HepG2 (cell line): ENCODE results near the gene GRIK2. TPM values are rescaled to one million over a fixed set of nuclear protein-coding genes. Genes with fewer than 3 reads are reported as not detected.

ENCODE experiments used
- ATAC-seq: fragments of 200-7000 bp; cut with Tn5 transposase; 3 replicates; pipeline ENCODE4 v1.9.1; 2020; ENCODE audit warnings: mild to moderate bottlenecking, moderate library complexity
- BruUV-seq: library from RNA; stranded (reverse); fragments of 400-500 nt; replicated peaks from 2 replicates; lab custom pipeline; 2021; lab: Mats Ljungman, UMichigan
- CTCF ChIA-PET: fragments of 300-600 bp; formaldehyde crosslinking; extraction: SDS; loops from one replicate; lab custom pipeline; 2021; ENCODE audit warnings: low total read pairs, inconsistent platforms, low intra/inter-chr PET ratio; lab: Yijun Ruan, JAX
- POLR2A ChIA-PET: fragments of 350-600 bp; sonication (Branson Sonifier 250); formaldehyde crosslinking; loops from one replicate; lab custom pipeline; 2020; ENCODE audit warnings: antibody characterized with exemption, inconsistent platforms; lab: Yijun Ruan, JAX
- DNase-seq: peaks from one replicate; pipeline ENCODE4 v3.0.0-alpha.2; 2015; ENCODE audit warnings: low spot score
- FAIRE-seq: peaks from 3 replicates; lab custom pipeline; 2011; peaks lifted over from hg19 to GRCh38; lab: Jason Lieb, UNC
- H2AFZ ChIP-seq: one replicate; pipeline ENCODE4 v1.6.1; 2011; ENCODE audit warnings: low read length, inconsistent platforms
- H3K27ac ChIP-seq: fragments of 300-600 bp; 3 replicates; pipeline ENCODE4 v1.8.0; 2011; ENCODE audit warnings: mixed run types, mild to moderate bottlenecking, mixed read lengths, low read length, inconsistent platforms; ENCODE audit not compliant: insufficient read depth; ENCODE audit errors: extremely low read length
- H3K27me3 ChIP-seq, 2 experiments: fragments of 200-600 bp in 1 of 2; 2 replicates in 1 of 2; 3 replicates in 1 of 2; pipeline versions ENCODE4 v1.6.0 to v1.8.0; 2011; ENCODE audit warnings: low read length in 2 of 2, mild to moderate bottlenecking in 2 of 2, moderate library complexity in 2 of 2, inconsistent platforms in 1 of 2; ENCODE audit not compliant: insufficient read depth in 2 of 2, control insufficient read depth in 1 of 2
- H3K36me3 ChIP-seq, 2 experiments: fragments of 200-600 bp in 1 of 2; replicated peaks in 1 of 2; 2 replicates in 1 of 2; 3 replicates in 1 of 2; pipeline versions ENCODE4 v1.5.1 to v1.8.0; 2011; ENCODE audit warnings: low read length in 2 of 2, inconsistent platforms in 1 of 2; ENCODE audit not compliant: insufficient read depth in 2 of 2, control insufficient read depth in 1 of 2
- H3K4me1 ChIP-seq: 2 replicates; pipeline ENCODE4 v1.5.1; 2012; ENCODE audit warnings: low read length, inconsistent platforms; ENCODE audit not compliant: insufficient read depth
- H3K4me2 ChIP-seq: 2 replicates; pipeline ENCODE4 v1.6.0; 2011; ENCODE audit warnings: low read depth, low read length, inconsistent platforms
- H3K4me3 ChIP-seq, 3 experiments: fragments of 200-600 bp in 1 of 3; sonication (generic), shearing (Covaris generic) in 1 of 3; replicated peaks in 1 of 3; 2 replicates each; pipeline ENCODE4 v1.5.1; 2011 to 2016; ENCODE audit warnings: low read length in 3 of 3, inconsistent platforms in 2 of 3, low read depth in 2 of 3, mild to moderate bottlenecking in 2 of 3, control low read depth in 1 of 3, mixed read lengths in 1 of 3; ENCODE audit not compliant: insufficient read depth in 1 of 3
- H3K79me2 ChIP-seq: one replicate; pipeline ENCODE4 v1.6.1; 2011; ENCODE audit warnings: low read length, inconsistent platforms; ENCODE audit not compliant: insufficient read depth
- H3K9ac ChIP-seq: 2 replicates; pipeline ENCODE4 v1.6.0; 2011; ENCODE audit warnings: mild to moderate bottlenecking, low read depth, low read length, inconsistent platforms; ENCODE audit not compliant: insufficient read depth
- H3K9me3 ChIP-seq: 2 replicates; pipeline ENCODE4 v1.5.1; 2012; ENCODE audit warnings: mild to moderate bottlenecking, low read length
- H4K20me1 ChIP-seq: 2 replicates; pipeline ENCODE4 v1.6.0; 2011; ENCODE audit warnings: inconsistent platforms, mild to moderate bottlenecking, low read length, moderate library complexity; ENCODE audit not compliant: insufficient read depth
- CEBPG ChIP-seq: IDR thresholded peaks from 2 replicates; pipeline ENCODE4 v1.6.1; 2016
- CENPT ChIP-seq: sonication (generic); formaldehyde crosslinking; IDR thresholded peaks from 2 replicates; pipeline ENCODE4 v1.8.0; 2022; ENCODE audit warnings: low read depth, mild to moderate bottlenecking, moderate library complexity, missing genetic modification reagents
- ELF3 ChIP-seq: IDR thresholded peaks from 2 replicates; pipeline ENCODE4 v1.6.1; 2016; ENCODE audit warnings: missing genetic modification reagents, missing compliant biosample characterization
- FOXA3 ChIP-seq: IDR thresholded peaks from 2 replicates; pipeline ENCODE4 v1.6.1; 2016; ENCODE audit warnings: missing genetic modification reagents, missing compliant biosample characterization
- GATA4 ChIP-seq: sonication (generic); IDR thresholded peaks from 2 replicates; pipeline ENCODE4 v1.6.1; 2016; ENCODE audit warnings: antibody characterized with exemption, low read depth, borderline replicate concordance
- GFI1 ChIP-seq: sonication (generic); formaldehyde crosslinking; IDR thresholded peaks from 2 replicates; pipeline ENCODE4 v1.5.0; 2020; ENCODE audit warnings: missing genetic modification reagents, mild to moderate bottlenecking, borderline replicate concordance
- HMG20B ChIP-seq: conservative IDR thresholded peaks from 2 replicates; pipeline ENCODE4 v1.6.1; 2016; ENCODE audit warnings: missing genetic modification reagents, missing compliant biosample characterization
- HOXA5 ChIP-seq: sonication (generic); formaldehyde crosslinking; IDR thresholded peaks from 2 replicates; pipeline ENCODE4 v1.4.0; 2020; ENCODE audit warnings: missing genetic modification reagents
- SAP130 ChIP-seq: IDR thresholded peaks from 2 replicates; pipeline ENCODE4 v1.6.1; 2016; ENCODE audit warnings: low read depth
- SOX5 ChIP-seq: IDR thresholded peaks from 2 replicates; pipeline ENCODE4 v1.6.1; 2016; ENCODE audit warnings: borderline replicate concordance
- SRSF1 ChIP-seq: fragments of 200-400 bp; formaldehyde crosslinking; optimal IDR thresholded peaks from 2 replicates; pipeline ENCODE3; 2017; ENCODE audit warnings: mild to moderate bottlenecking, low read depth, low read length, moderate library complexity
- WIZ ChIP-seq: sonication (generic); formaldehyde crosslinking; IDR thresholded peaks from 2 replicates; pipeline ENCODE4 v1.5.1; 2020; ENCODE audit warnings: mild to moderate bottlenecking, missing genetic modification reagents
- ZNF367 ChIP-seq: sonication (generic); formaldehyde crosslinking; IDR thresholded peaks from 2 replicates; pipeline ENCODE4 v1.4.0; 2020; ENCODE audit warnings: missing genetic modification reagents, borderline replicate concordance
- ZNF441 ChIP-seq: sonication (generic); formaldehyde crosslinking; IDR thresholded peaks from 2 replicates; pipeline ENCODE4 v1.7.0; 2021; ENCODE audit warnings: missing genetic modification reagents, borderline replicate concordance
- ZNF530 ChIP-seq: sonication (generic); formaldehyde crosslinking; IDR thresholded peaks from 2 replicates; pipeline ENCODE4 v1.5.0; 2020; ENCODE audit warnings: low read depth, mild to moderate bottlenecking, missing genetic modification reagents
- WGBS: methylation state at CpG from one replicate; pipeline ENCODE4 v1.1.6; 2017; ENCODE audit warnings: low lambda C conversion rate; 5-methylcytosine and 5-hydroxymethylcytosine counted together
- in situ Hi-C: cut with HindIII; loops from 2 replicates; pipeline ENCODE4 v1.10.0; 2017; ENCODE audit warnings: low pct_unique_long_range_greater_than_20kb; ENCODE audit not compliant: extremely low pct_ligation_motif_present
- intact Hi-C: fragments of 100-400 bp; cut with micrococcal nuclease; formaldehyde crosslinking; loops from one replicate; pipeline ENCODE4 v1.10.0; 2022; ENCODE audit not compliant: unreplicated experiment
- polyA plus RNA-seq, 8 experiments: library from polyadenylated mRNA; depleted of rRNA in 3 of 8; stranded (reverse) in 7 of 8; unstranded in 1 of 8; fragments of >200 nt; fragmentation: Illumina TruSeq in 4 of 8; extraction: Trizol in 4 of 8; gene quantifications; 2 replicates each; pipeline versions ENCODE4 v1.2.1 to v1.2.3, GENCODE V29; 2011 to 2016; ENCODE audit warnings: low read depth in 4 of 8, missing spikeins in 1 of 8, mixed read lengths in 1 of 8; ENCODE audit not compliant: insufficient read depth in 1 of 8
- total RNA-seq, 5 experiments: library from RNA; depleted of rRNA; stranded (reverse); fragments of >200 nt; fragmentation: Illumina TruSeq; extraction: Trizol; gene quantifications; 2 replicates each; pipeline ENCODE4 v1.2.3, GENCODE V29; 2016; ENCODE audit warnings: low read depth in 1 of 5
- TF ChIP-seq, protein P1 (sequence below): sonication (generic); formaldehyde crosslinking; IDR thresholded peaks from 2 replicates; pipeline ENCODE4 v1.5.0; 2020; ENCODE audit warnings: mild to moderate bottlenecking, missing genetic modification reagents
- TF ChIP-seq, protein P2 (sequence below): IDR thresholded peaks from 2 replicates; pipeline ENCODE4 v1.6.1; 2016; ENCODE audit warnings: mild to moderate bottlenecking
- TF ChIP-seq, protein P3 (sequence below), 2 experiments: IDR thresholded peaks; 2 replicates each; pipeline ENCODE4 v1.6.1; 2011 to 2012; ENCODE audit warnings: low read length in 2 of 2, borderline replicate concordance in 1 of 2, low read depth in 1 of 2, mild to moderate bottlenecking in 1 of 2, moderate library complexity in 1 of 2

Gene GRIK2
- total and polyA plus RNA-seq, 2 of the 13 experiments (the other 11 are each of a cell fraction or from before 2014, with no cell fraction given), result not detected

DNA sequence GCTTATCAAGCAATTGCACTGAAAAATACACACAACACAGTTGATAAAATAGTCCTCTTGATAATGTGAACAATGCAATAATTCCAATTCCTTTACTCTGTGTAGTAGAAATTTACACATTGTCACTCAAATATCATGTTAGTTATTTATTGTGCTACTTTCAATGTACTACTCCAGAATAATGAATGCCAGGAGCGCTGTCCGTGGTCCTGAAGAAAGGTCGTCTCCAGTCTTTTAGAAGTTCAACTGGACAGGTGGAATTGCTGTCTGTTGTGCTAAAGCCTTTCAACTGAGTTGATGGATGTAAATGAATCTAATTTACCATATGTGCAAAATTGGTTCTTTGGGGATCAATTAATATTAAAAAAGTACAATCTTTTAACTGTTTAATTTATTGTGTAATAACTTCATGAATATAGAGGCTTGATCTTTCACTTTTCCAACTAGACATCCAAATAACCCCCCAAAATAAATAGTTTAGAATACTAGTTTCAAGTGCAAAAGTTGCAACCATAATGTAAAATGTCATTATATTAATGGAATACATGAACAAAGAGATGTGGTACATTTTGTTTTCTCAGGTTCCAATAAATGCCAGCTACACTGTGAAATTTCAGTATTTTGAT is 3.2 kb downstream of the GRIK2 start:
- H3K27ac ChIP-seq, result no peak overlapping the region
- ATAC-seq, result peak; percentile 55; the same call in 2 of the 3 replicates
- WGBS, result 0% methylated on average over 3 of the region's 3 CpGs
- in situ Hi-C loops (no loop called here), intact Hi-C loops (no loop called here)
- no peaks in the 10 kb centered on the region for H3K36me3 ChIP-seq
- no peaks in the 10 kb centered on the region for H3K9me3 ChIP-seq
- no peaks in the 10 kb centered on the region for H4K20me1 ChIP-seq
- no TSS peak for BruUV-seq
- no peak overlapping the region for H3K4me2 ChIP-seq
- POLR2A ChIA-PET, result no interaction called here
- no peak overlapping the region for H3K9ac ChIP-seq
- DNase-seq, result peak; percentile 36
- CTCF ChIA-PET, result no interaction called here
- H3K27me3 ChIP-seq, result peaks cover 7 to 44% of the 10 kb centered on the region in 2 experiments
- no peaks in the 10 kb centered on the region for H3K79me2 ChIP-seq
- no peak for FAIRE-seq
- H2AFZ ChIP-seq, result no peak overlapping the region
- H3K4me3 ChIP-seq, result no peak overlapping the region
- no peaks in the 10 kb centered on the region for H3K4me1 ChIP-seq
- TF ChIP-seq HOXA5 (CRISPR knock-in tag), result 0 out of 2 replicates have a peak, but pooled peaks have one; percentile 58
- TF ChIP-seq ZNF441 (CRISPR knock-in tag), result peak; percentile 37; the same call in 1 of the 2 replicates
- 0 out of 2 replicates have a peak, but pooled peaks have one; percentile 9 for TF ChIP-seq CEBPG
- TF ChIP-seq WIZ (CRISPR knock-in tag), result peak; percentile 53; the same call in 1 of the 2 replicates
- TF ChIP-seq, protein P1, sequence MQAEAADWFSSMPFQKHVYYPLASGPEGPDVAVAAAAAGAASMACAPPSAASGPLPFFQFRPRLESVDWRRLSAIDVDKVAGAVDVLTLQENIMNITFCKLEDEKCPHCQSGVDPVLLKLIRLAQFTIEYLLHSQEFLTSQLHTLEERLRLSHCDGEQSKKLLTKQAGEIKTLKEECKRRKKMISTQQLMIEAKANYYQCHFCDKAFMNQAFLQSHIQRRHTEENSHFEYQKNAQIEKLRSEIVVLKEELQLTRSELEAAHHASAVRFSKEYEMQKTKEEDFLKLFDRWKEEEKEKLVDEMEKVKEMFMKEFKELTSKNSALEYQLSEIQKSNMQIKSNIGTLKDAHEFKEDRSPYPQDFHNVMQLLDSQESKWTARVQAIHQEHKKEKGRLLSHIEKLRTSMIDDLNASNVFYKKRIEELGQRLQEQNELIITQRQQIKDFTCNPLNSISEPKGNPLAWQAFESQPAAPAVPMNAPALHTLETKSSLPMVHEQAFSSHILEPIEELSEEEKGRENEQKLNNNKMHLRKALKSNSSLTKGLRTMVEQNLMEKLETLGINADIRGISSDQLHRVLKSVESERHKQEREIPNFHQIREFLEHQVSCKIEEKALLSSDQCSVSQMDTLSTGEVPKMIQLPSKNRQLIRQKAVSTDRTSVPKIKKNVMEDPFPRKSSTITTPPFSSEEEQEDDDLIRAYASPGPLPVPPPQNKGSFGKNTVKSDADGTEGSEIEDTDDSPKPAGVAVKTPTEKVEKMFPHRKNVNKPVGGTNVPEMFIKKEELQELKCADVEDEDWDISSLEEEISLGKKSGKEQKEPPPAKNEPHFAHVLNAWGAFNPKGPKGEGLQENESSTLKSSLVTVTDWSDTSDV (CRISPR knock-in tag), result no peak
- TF ChIP-seq GFI1 (CRISPR knock-in tag), result no peak
- TF ChIP-seq, protein P2, sequence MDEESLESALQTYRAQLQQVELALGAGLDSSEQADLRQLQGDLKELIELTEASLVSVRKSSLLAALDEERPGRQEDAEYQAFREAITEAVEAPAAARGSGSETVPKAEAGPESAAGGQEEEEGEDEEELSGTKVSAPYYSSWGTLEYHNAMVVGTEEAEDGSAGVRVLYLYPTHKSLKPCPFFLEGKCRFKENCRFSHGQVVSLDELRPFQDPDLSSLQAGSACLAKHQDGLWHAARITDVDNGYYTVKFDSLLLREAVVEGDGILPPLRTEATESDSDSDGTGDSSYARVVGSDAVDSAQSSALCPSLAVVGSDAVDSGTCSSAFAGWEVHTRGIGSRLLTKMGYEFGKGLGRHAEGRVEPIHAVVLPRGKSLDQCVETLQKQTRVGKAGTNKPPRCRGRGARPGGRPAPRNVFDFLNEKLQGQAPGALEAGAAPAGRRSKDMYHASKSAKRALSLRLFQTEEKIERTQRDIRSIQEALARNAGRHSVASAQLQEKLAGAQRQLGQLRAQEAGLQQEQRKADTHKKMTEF (CRISPR knock-in tag), result no peak
- no peak for TF ChIP-seq ZNF530
- TF ChIP-seq, protein P3, sequence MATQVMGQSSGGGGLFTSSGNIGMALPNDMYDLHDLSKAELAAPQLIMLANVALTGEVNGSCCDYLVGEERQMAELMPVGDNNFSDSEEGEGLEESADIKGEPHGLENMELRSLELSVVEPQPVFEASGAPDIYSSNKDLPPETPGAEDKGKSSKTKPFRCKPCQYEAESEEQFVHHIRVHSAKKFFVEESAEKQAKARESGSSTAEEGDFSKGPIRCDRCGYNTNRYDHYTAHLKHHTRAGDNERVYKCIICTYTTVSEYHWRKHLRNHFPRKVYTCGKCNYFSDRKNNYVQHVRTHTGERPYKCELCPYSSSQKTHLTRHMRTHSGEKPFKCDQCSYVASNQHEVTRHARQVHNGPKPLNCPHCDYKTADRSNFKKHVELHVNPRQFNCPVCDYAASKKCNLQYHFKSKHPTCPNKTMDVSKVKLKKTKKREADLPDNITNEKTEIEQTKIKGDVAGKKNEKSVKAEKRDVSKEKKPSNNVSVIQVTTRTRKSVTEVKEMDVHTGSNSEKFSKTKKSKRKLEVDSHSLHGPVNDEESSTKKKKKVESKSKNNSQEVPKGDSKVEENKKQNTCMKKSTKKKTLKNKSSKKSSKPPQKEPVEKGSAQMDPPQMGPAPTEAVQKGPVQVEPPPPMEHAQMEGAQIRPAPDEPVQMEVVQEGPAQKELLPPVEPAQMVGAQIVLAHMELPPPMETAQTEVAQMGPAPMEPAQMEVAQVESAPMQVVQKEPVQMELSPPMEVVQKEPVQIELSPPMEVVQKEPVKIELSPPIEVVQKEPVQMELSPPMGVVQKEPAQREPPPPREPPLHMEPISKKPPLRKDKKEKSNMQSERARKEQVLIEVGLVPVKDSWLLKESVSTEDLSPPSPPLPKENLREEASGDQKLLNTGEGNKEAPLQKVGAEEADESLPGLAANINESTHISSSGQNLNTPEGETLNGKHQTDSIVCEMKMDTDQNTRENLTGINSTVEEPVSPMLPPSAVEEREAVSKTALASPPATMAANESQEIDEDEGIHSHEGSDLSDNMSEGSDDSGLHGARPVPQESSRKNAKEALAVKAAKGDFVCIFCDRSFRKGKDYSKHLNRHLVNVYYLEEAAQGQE (IDR thresholded peaks at IDR 0.05; ENCODE audit: borderline replicate concordance in 1 of 2, low read depth in 1 of 2, low read length in 2 of 2), result peak; percentile 80 to 99
- no peak for TF ChIP-seq ZNF367
- TF ChIP-seq SAP130 (CRISPR knock-in tag), result no peak
- TF ChIP-seq CENPT (CRISPR knock-in tag), result no peak
- TF ChIP-seq FOXA3 (CRISPR knock-in tag), result 0 out of 2 replicates have a peak, but pooled peaks have one; percentile 23
- peak; percentile 39; the same call in 1 of the 2 replicates for TF ChIP-seq ELF3 (CRISPR knock-in tag)
- no peak for TF ChIP-seq SOX5 (CRISPR knock-in tag)
- TF ChIP-seq SRSF1, result no peak
- TF ChIP-seq HMG20B (CRISPR knock-in tag), result no peak
- TF ChIP-seq GATA4, result no peak
